IPS-15b (cell line): Measurements from ENCODE around the gene RNF44.
"Not testable (repeated sequence)": the region's sequence is repeated elsewhere in the genome, so short reads cannot be mapped to it uniquely, and the experiment has no call there.

Source experiments
- H3K27me3 ChIP-seq: one replicate; pipeline ENCODE4 v1.6.1; 2013; ENCODE audit warnings: low read length; ENCODE audit not compliant: control insufficient read depth, insufficient read depth
- H3K36me3 ChIP-seq: one replicate; pipeline ENCODE4 v1.6.1; 2013; ENCODE audit warnings: low read length; ENCODE audit not compliant: control insufficient read depth, insufficient read depth
- H3K4me1 ChIP-seq: one replicate; pipeline ENCODE4 v1.6.1; 2013; ENCODE audit warnings: mild to moderate bottlenecking, low read length; ENCODE audit not compliant: control insufficient read depth, insufficient read depth
- H3K4me3 ChIP-seq: one replicate; pipeline ENCODE4 v1.5.1; 2013; ENCODE audit warnings: low read depth, low read length
- H3K9ac ChIP-seq: one replicate; pipeline ENCODE4 v1.6.1; 2013; ENCODE audit warnings: low read depth, mild to moderate bottlenecking, low read length
- H3K9me3 ChIP-seq: one replicate; pipeline ENCODE4 v1.6.1; 2013; ENCODE audit warnings: mild to moderate bottlenecking, low read length; ENCODE audit not compliant: control insufficient read depth, insufficient read depth

Gene RNF44

DNA sequence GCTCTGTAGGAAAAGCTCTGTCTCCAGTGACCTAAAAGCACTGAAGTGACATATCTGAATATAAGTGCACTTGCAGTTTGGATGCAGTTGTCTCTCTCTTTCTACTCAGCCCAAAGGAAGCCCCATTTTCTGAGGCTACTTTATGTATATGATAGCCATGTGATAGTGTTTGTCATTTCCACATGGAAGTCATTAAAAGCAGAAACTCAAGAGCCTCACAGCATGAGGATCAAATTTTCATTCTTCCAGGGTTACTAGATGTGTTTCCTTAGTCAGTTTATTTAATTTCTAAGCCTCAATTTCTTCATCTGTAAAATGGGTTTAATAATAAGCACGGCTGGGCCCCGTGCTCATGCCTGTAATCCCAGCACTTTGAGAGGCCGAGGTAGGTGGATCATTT lies 36.7 kb downstream of the RNF44 start:
- no peak overlapping the region for H3K4me3 ChIP-seq
- H3K36me3 ChIP-seq: peaks cover 23% of the 10 kb centered on the region
- no peak overlapping the region for H3K9ac ChIP-seq
- H3K9me3 ChIP-seq: no peaks in the 10 kb centered on the region
- no peaks in the 10 kb centered on the region for H3K4me1 ChIP-seq
- H3K27me3 ChIP-seq: no peaks in the 10 kb centered on the region

DNA sequence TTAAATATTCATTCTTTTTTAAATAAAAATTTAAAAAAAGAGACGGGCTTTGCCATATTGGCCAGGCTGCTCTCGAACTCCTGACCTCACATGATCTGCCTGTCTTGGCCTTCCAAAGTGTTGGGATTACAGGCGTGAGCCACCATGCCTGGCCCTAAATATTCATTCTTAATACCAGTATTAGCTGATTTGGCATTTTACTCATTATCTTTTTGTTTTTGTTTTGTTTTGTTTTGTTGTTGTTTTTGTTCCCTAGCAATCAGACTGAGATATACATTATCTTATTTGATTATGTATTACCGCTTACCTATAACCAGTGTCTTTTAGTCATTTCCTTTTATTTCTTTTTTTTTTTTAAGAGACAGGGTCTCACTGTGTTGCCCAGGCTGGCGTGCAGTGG lies 37.9 kb downstream of the RNF44 start:
- no peaks in the 10 kb centered on the region for H3K4me1 ChIP-seq
- H3K36me3 ChIP-seq: peaks cover 19% of the 10 kb centered on the region
- H3K9ac ChIP-seq: no peak overlapping the region
- H3K9me3 ChIP-seq: no peaks in the 10 kb centered on the region
- no peaks in the 10 kb centered on the region for H3K27me3 ChIP-seq
- H3K4me3 ChIP-seq: no peak overlapping the region

GRCh38 chr5:176497852-176498251 lies 39.4 kb downstream of the RNF44 start:
- Histone ChIP-seq H3K36me3 (peaks cover 24% of the 10 kb centered on the region), H3K4me3 (no peak overlapping the region), H3K9ac (no peak overlapping the region), H3K27me3 (no peaks in the 10 kb centered on the region), H3K4me1 (no peaks in the 10 kb centered on the region), H3K9me3 (no peaks in the 10 kb centered on the region)

- Histone ChIP-seq H3K4me3 (no peak overlapping the region), H3K4me1 (no peaks in the 10 kb centered on the region), H3K9ac (no peak overlapping the region), H3K27me3 (no peaks in the 10 kb centered on the region), H3K9me3 (no peaks in the 10 kb centered on the region), H3K36me3 (peaks cover 24% of the 10 kb centered on the region)
Measured at GRCh38 chr5:176492431-176492830, 44.8 kb downstream of the RNF44 start.

DNA sequence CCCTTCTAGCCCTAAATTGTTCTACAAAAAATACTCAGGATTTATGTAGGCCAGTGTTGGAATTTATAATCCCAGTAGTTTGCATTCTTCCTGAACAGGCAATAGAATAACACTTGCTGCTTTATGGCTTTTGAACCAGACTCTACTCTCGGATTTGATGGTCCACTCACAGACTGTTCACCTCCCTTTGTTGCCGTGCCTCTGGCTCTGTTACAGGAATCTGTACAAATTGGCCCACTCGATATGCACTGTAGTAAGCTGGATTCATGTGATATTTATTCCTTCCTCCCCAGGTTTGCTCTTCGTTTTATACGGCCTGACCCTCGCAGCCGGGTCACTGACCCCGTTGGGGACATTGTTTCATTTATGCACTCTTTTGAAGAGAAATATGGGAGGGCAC lies 45.3 kb downstream of the RNF44 start:
- Histone ChIP-seq H3K4me1 (no peaks in the 10 kb centered on the region), H3K9ac (no peak overlapping the region), H3K27me3 (no peaks in the 10 kb centered on the region), H3K36me3 (peaks cover 22% of the 10 kb centered on the region), H3K9me3 (no peaks in the 10 kb centered on the region), H3K4me3 (no peak overlapping the region)

- Histone ChIP-seq H3K36me3 (peaks cover 28% of the 10 kb centered on the region), H3K4me1 (no peaks in the 10 kb centered on the region), H3K27me3 (no peaks in the 10 kb centered on the region), H3K4me3 (no peak overlapping the region), H3K9ac (no peak overlapping the region), H3K9me3 (no peaks in the 10 kb centered on the region)
Measured at GRCh38 chr5:176491101-176491502, 46.1 kb downstream of the RNF44 start.

GRCh38 chr5:176490301-176490700 lies 46.9 kb downstream of the RNF44 start:
- Histone ChIP-seq H3K9me3 (no peaks in the 10 kb centered on the region), H3K4me3 (no peak overlapping the region), H3K27me3 (no peaks in the 10 kb centered on the region), H3K36me3 (peaks cover 33% of the 10 kb centered on the region), H3K9ac (no peak overlapping the region), H3K4me1 (no peaks in the 10 kb centered on the region)

DNA sequence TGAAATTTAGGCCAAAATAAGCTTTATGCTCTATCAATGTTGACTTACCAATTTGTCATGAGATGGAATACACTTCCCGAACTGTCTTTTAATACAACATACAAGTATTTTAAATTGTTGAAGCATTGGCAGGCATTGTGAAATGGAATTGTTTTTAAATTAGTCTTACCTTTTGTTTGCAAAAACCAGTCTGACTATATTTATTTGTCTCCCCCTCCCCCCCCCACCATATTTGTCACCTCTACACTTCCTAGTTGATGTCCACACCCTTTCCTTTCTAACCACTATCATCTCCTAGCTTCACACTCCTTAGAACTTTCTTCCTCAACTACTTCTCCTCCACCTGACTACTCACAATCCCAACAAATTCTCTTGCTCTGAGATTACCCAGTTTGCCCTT lies 48.1 kb downstream of the RNF44 start:
- peaks cover 33% of the 10 kb centered on the region for H3K36me3 ChIP-seq
- H3K9ac ChIP-seq: no peak overlapping the region
- H3K9me3 ChIP-seq: no peaks in the 10 kb centered on the region
- no peak overlapping the region for H3K4me3 ChIP-seq
- H3K4me1 ChIP-seq: no peaks in the 10 kb centered on the region
- no peaks in the 10 kb centered on the region for H3K27me3 ChIP-seq

GRCh38 chr5:176487160-176487559 lies 50.0 kb downstream of the RNF44 start:
- H3K9me3 ChIP-seq, H3K9ac ChIP-seq, H3K4me3 ChIP-seq, H3K4me1 ChIP-seq, H3K27me3 ChIP-seq: not testable (repeated sequence)
- peaks cover 24% of the 10 kb centered on the region for H3K36me3 ChIP-seq

DNA sequence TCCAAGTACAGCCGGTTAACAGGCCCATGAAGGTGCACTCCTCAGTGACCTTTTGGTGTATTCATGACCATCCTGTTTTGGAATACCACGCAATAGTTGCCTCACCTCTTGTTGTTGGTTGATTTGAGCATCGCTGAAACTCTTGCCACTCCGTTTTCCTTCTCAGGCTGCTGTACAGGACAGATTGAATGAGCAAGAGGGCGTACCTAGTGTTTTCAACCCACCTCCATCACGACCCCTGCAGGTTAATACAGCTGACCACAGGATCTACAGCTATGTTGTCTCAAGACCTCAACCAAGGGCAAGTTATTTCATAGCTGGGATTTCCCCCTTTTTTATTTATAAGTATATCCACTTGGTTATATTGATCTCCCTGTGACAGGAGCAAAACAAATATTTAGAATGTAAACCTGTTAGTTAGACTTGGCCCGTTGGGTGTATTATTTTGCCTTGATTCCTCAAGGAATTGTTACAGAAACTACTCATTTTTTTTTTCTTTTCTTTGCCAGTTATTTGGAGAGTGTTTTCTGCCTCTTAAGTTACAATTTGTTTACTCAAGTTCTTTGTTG lies 50.9 kb downstream of the RNF44 start:
- Histone ChIP-seq H3K27me3 (no peaks in the 10 kb centered on the region), H3K9ac (no peak overlapping the region), H3K9me3 (no peaks in the 10 kb centered on the region), H3K4me1 (no peaks in the 10 kb centered on the region), H3K4me3 (no peak overlapping the region), H3K36me3 (peaks cover 21% of the 10 kb centered on the region)

DNA sequence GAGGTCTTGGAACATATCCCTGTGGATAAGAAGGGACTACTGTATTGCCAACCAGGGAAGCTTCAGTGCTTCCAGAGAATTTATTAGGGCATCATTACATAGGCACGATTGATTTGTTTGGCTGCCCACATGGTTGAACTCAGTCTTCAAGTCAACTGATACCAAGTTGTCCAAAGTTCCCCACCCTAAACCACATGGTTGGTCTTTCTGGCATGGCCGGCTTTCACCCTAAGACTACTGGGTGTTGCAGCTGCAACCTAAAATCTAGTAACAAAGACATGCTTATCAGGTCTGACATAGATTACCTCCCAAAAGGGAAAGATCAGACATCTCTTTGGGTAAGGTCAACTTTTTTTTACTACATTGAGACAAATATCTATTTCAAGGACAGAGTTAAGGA lies 52.0 kb downstream of the RNF44 start:
- Histone ChIP-seq H3K36me3 (peaks cover 21% of the 10 kb centered on the region), H3K9me3 (no peaks in the 10 kb centered on the region), H3K27me3 (no peaks in the 10 kb centered on the region), H3K9ac (no peak overlapping the region), H3K4me1 (no peaks in the 10 kb centered on the region), H3K4me3 (no peak overlapping the region)

DNA sequence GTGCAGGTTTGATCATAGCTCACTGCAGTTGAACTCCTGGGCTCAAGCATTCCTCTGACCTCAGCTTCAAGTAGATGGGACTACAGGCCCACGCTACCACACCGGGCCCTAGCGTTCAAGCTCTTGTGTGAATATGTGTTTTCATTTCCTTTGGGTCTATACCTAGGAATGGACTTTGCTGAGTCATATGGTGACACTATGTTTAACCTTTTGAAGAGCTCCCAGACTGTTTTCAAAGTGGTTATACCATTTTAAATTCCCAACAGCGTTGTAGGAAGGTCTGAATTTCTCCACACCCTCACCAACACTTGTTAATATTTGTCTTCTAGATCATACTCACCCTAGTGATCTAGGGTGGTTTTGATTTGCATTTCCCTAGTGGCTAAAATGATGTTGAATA lies 55.5 kb downstream of the RNF44 start:
- Histone ChIP-seq H3K36me3 (peaks cover 10% of the 10 kb centered on the region), H3K4me3 (no peak overlapping the region), H3K9me3 (no peaks in the 10 kb centered on the region), H3K9ac (no peak overlapping the region), H3K4me1 (no peaks in the 10 kb centered on the region), H3K27me3 (no peaks in the 10 kb centered on the region)
